Nucleus accumbens (tissue), 56 donors: ENCODE measurements around the gene F8A3.
"Not testable (repeated sequence)": the region's sequence is repeated elsewhere in the genome, so short reads cannot be mapped to it uniquely, and the experiment has no call there.

Experiments used
- DNase-seq, 56 donors: peaks; one replicate each; lab custom pipeline; 2025; lab: John Stamatoyannopoulos, UW

F8A3 gene

DNA sequence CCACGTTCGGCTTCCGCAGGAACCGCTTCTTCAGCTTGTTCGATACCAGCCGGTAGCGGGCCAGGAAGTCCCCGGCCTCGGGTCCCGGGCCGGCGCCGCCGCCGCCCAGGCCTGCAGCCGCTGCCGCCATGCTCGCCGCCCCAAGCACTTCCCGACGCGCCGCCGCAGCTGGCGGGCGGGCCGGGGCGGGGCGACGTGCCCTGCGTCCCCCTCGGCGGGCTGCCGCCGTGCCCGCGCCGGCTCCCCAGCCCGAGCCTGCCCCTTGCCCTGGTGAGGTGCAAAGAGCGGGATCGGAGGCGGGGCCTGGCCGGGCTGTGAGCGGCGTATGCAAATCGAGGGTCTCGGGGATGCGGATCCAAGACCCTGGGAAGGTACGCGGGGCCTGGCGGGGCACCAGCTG lies at the start of gene F8A3:
F8A3 (minus strand) TSS at position 150 of the 400 bp plus-strand sequence; CDS start at position 130, 20 bp downstream.
- DNase-seq, result not testable (repeated sequence)

DNA sequence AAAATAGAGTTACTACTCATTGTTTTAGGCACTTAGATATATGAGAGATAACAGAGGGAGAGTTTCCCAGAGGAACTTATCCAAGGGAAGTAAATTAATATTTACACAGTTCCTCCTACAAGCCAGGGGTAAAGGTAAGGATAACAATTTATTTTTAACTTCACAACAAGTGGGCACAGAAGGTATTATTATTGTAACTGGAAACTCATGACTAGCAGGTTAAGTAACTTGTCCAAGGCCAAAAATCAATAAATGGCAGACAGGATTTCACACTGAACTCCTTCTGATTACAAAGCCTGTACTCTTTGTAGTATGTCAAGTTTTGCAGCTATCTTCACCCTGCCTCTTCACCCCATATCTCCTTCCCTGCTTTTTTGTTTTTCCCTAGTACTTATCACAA lies 46.9 kb upstream of the F8A3 start:
- no peak for DNase-seq

DNA sequence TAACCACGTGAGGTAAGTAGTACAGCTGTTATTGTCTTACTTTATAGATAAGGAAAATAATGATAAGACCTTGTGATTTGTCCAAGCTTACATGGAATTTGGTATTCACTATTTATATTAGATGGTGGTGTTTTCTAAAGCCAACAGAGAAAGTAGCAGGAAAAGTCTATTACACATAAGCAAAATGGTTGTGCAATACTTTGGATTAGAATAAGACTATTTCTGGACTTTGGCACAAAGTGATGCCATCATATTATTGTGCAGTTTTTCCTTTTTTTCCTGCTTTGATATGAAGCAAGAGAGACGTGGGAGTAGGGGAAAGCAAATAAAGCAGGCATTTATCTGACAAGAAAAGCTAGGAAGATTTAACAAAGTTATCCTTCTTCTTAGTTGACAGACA lies 36.7 kb upstream of the F8A3 start:
- DNase-seq, result not testable (repeated sequence)

- not testable (repeated sequence) for DNase-seq
Measured at GRCh38 chrX:155491421-155491820, 33.0 kb upstream of the F8A3 start.

DNA sequence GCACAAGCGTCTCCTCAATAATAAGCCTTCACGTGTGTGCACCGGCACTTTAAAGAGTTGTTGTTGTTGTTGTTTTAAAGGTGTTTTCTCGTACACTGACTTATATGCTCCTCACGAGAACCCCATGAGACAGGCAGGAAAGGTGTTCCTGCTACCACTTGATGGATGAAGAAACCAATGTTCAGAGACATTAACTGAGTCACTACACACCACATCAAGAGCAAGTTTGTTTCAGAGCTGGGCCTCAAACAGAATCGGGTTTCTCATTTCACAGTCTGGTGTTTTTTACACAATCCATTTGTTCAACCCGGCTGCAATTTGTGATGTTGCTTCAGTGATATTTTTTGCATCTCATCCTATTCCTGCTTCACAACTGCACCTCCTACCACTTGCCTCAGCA lies 18.7 kb upstream of the F8A3 start:
- DNase-seq, result not testable (repeated sequence)

DNA sequence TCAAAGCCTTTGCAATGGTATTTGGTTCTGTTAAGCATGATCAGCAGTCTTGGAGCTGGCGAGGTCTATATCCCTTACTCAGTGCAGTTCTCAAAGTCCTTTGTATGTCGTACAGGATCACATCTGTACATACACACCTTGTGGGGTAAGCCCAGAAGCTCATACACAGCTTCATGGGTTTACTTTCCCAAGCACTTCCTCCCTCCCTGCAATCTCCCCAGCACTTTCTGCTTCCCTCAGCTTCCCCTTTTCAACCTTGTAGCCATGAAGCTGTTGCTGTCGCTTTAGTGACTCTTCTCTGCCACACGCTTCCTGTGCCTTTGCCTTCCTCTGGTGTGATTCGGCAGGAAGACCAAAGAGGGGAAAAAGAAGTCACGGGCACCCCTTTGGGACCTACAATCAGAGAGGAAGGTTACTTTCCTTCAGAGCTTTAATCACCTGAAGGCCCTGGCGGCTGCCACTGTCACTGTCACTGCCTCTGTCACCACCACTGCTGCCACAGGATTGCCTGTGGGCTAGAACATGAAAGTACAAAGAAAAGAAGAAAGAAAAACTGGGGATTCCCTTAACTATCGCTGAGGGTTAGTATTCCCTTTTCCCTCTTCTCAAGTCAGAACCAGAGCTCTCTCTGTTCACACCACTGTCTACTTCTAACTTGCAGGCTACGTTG lies 8.0 kb upstream of the F8A3 start:
- not testable (repeated sequence) for DNase-seq

DNA sequence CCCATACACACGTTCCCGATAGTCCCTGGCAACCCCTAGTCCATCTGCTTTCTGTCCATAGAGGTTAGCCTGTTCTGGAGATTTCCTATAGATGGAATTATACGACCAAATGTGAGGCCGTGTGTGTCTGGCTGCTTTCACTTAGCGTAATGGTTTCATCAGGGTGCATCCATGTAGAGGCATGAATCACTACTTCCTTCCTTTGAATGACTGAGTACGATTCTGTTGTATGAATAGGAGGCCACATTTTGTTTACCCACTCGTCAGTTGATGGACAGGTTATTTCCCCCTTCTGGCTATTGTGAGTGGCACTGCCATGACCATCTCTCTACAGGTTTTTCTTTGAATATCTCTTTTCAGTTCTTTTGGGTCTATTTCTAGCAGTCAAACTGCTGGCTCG lies 2.1 kb upstream of the F8A3 start:
- DNase-seq, result not testable (repeated sequence)

- not testable (repeated sequence) for DNase-seq
Measured at GRCh38 chrX:155457761-155458447, 516 bp downstream of the F8A3 start.

DNA sequence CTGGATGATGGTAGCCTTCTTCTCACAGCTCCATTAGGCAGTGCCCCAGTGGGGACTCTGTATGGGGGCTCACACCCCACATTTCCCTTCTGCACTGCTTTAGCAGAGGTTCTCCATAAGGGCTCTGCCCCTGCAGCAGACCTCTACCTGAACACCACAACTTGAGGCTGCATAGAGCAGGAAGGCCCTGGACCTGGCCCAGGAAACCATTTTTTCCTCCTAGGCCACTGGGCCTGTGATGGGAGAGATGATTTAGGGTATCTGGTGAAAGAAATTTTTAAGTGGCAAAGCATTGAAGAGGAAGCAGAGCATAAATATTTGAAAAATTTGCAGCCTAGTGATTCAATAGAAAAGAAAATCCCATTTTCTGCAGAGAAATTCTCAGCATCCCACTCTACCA lies 17.3 kb downstream of the F8A3 start:
- no peak for DNase-seq

GRCh38 chrX:155435744-155436112 lies 22.7 kb downstream of the F8A3 start:
- DNase-seq, result no peak

DNA sequence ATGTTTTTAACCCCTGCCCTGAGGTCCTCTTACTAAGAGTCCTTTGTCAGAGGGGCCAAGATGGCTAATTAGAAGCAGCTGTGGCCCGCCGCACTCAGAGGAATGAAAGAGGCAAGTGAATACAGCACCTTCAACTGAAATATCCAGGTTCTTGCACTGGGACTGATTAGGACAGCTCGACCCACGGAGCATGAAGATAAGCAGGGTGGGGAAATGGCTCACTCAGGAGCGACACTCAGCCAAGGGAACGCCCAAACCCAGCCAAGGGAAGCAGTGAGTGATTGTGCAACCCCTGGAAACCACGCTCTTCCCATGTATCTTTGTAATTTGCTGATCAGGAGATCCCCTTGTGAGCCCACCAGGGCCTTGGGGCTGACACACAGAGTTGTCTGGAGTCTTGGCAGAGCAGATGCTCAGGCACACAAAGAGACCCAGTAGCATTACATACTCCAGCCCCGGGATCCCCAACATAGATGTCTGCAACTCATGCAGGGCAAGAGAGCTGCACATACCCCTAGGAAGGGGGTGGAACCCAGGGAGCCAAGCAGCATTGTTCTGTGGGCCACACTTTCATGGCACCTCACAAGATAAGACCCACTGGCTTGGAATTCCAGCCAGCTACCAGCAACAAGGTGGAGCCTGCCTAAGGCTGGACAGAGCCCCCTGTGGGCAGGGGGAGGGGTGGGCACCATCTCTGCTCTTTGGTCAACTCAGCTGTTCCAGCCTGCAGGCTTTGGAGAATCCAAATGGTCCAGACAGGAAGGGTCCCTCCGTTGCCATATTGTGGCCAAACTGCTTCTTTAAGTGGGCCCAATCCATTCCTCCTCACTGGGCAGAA lies 23.3 kb downstream of the F8A3 start:
- no peak for DNase-seq

- no peak for DNase-seq
Measured at GRCh38 chrX:155417769-155418168, 40.7 kb downstream of the F8A3 start.
